Keratinocyte (primary cell): Measurements from ENCODE around the gene MYH10.

Experiments
- EZH2 ChIP-seq: IDR thresholded peaks from one replicate; pipeline ENCODE4 v1.6.1; 2012; ENCODE audit warnings: inconsistent platforms, mild to moderate bottlenecking, low read length, moderate library complexity
- TF ChIP-seq, protein P1 (sequence below), 3 experiments: IDR thresholded peaks in 1 of 3; conservative IDR thresholded peaks in 1 of 3; optimal IDR thresholded peaks in 1 of 3; 2 replicates in 2 of 3; 3 replicates in 1 of 3; pipeline versions ENCODE3 to v1.5.1; 2011; ENCODE audit warnings: low read length in 3 of 3, mild to moderate bottlenecking in 3 of 3, moderate library complexity in 2 of 3, control low read depth in 1 of 3, inconsistent platforms in 1 of 3; ENCODE audit not compliant: insufficient read depth in 2 of 3; ENCODE audit errors: extremely low read depth in 1 of 3

DNA sequence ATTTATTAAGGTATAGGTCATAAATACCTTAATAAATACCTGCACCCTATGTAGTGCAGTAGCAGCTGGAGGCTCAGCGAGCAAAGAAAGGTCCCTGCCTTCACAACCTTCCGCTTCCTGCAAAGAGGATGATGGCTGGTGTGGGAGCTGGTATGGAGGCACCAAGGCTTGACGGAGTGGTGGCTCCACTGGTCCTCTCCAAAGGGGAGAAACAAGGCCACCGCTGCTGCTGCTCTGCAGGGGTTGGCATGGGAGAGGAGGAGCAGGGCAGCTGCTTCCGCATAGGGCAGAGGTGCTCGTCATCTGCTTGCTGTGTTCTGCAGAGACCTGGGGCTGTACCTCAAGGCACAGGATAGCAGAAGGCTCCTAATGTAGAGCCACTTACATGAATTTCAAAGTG, 142.0 kb downstream of the MYH10 start:
- TF ChIP-seq, protein P1, sequence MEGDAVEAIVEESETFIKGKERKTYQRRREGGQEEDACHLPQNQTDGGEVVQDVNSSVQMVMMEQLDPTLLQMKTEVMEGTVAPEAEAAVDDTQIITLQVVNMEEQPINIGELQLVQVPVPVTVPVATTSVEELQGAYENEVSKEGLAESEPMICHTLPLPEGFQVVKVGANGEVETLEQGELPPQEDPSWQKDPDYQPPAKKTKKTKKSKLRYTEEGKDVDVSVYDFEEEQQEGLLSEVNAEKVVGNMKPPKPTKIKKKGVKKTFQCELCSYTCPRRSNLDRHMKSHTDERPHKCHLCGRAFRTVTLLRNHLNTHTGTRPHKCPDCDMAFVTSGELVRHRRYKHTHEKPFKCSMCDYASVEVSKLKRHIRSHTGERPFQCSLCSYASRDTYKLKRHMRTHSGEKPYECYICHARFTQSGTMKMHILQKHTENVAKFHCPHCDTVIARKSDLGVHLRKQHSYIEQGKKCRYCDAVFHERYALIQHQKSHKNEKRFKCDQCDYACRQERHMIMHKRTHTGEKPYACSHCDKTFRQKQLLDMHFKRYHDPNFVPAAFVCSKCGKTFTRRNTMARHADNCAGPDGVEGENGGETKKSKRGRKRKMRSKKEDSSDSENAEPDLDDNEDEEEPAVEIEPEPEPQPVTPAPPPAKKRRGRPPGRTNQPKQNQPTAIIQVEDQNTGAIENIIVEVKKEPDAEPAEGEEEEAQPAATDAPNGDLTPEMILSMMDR (optimal IDR thresholded peaks at IDR 0.05 in 1 of 3, IDR thresholded peaks at IDR 0.05 in 1 of 3, conservative IDR thresholded peaks at IDR 0.05 in 1 of 3; ENCODE audit: extremely low read depth in 1 of 3, insufficient read depth in 2 of 3, low read length in 3 of 3) = no peak
- no peak for TF ChIP-seq EZH2
